GM21529 (cell line): Measurements from ENCODE around the gene INIP.
A peak's percentile ranks its signal among the peaks of the same experiment; 100 is the strongest.

ENCODE experiments used
- ATAC-seq: cut with Tn5 transposase; IDR thresholded peaks from one replicate; pipeline ENCODE4 v1.9.1; 2021; ENCODE audit not compliant: unreplicated experiment

Gene INIP

GRCh38 chr9:112717661-112718331, at the start of gene INIP:
Gene INIP (minus strand): TSS chr9:112718117. CDS start chr9:112716485, 1,632 bp downstream.
- ATAC-seq = peak; percentile 94

GRCh38 chr9:112765281-112765680, 47.4 kb upstream of the INIP start:
- no peak for ATAC-seq

- ATAC-seq = no peak
Measured at GRCh38 chr9:112764837-112765236, 46.9 kb upstream of the INIP start.

- no peak for ATAC-seq
Measured at GRCh38 chr9:112764344-112764743, 46.4 kb upstream of the INIP start.

- ATAC-seq = no peak
Measured at GRCh38 chr9:112762726-112763518, 45.0 kb upstream of the INIP start.

GRCh38 chr9:112761912-112762655, 44.2 kb upstream of the INIP start:
- no peak for ATAC-seq

- ATAC-seq = no peak
Measured at GRCh38 chr9:112760821-112761220, 42.9 kb upstream of the INIP start.

- no peak for ATAC-seq
Measured at GRCh38 chr9:112757940-112758339, 40.0 kb upstream of the INIP start.

- ATAC-seq = no peak
Measured at GRCh38 chr9:112757282-112757883, 39.5 kb upstream of the INIP start.

GRCh38 chr9:112755675-112756074, 37.8 kb upstream of the INIP start:
- no peak for ATAC-seq

- no peak for ATAC-seq
Measured at GRCh38 chr9:112755016-112755427, 37.1 kb upstream of the INIP start.

GRCh38 chr9:112754578-112754977, 36.7 kb upstream of the INIP start:
- no peak for ATAC-seq

GRCh38 chr9:112753725-112754124, 35.8 kb upstream of the INIP start:
- no peak for ATAC-seq

GRCh38 chr9:112752334-112753125, 34.6 kb upstream of the INIP start:
- no peak for ATAC-seq

- ATAC-seq = peak; percentile 43
Measured at GRCh38 chr9:112751056-112751795, 33.3 kb upstream of the INIP start.

- no peak for ATAC-seq
Measured at GRCh38 chr9:112750764-112751055, 32.8 kb upstream of the INIP start.

- ATAC-seq = peak; percentile 72
Measured at GRCh38 chr9:112750016-112750763, 32.3 kb upstream of the INIP start, which contains the start of gene SNX30. Gene SNX30 (plus strand): TSS chr9:112750760. CDS start chr9:112751002, 242 bp downstream.

GRCh38 chr9:112747094-112747493, 29.2 kb upstream of the INIP start:
- no peak for ATAC-seq

- no peak for ATAC-seq
Measured at GRCh38 chr9:112744177-112744576, 26.3 kb upstream of the INIP start.
